ENCODE results near the gene LRGUK.

DNA sequence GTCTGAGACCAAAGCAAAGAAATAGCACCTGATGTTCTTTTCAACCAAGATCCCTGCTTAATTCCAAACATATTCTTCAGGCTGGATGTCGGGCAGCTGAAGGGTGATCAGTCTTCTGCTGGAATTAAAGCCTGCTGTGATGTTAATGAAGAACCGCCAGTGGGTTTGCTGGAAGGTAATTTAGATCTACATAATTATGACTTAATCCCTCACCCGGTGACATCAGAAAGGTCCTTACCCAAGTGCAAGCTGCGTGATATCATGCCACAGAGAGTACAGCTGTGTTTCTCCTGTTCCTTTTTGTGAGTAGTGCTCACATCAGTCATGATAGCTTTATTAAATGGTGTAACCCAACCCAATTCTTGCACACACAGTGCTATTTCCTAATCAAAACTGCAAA, 29.1 kb upstream of the LRGUK start:
- TF ChIP-seq, protein P1, sequence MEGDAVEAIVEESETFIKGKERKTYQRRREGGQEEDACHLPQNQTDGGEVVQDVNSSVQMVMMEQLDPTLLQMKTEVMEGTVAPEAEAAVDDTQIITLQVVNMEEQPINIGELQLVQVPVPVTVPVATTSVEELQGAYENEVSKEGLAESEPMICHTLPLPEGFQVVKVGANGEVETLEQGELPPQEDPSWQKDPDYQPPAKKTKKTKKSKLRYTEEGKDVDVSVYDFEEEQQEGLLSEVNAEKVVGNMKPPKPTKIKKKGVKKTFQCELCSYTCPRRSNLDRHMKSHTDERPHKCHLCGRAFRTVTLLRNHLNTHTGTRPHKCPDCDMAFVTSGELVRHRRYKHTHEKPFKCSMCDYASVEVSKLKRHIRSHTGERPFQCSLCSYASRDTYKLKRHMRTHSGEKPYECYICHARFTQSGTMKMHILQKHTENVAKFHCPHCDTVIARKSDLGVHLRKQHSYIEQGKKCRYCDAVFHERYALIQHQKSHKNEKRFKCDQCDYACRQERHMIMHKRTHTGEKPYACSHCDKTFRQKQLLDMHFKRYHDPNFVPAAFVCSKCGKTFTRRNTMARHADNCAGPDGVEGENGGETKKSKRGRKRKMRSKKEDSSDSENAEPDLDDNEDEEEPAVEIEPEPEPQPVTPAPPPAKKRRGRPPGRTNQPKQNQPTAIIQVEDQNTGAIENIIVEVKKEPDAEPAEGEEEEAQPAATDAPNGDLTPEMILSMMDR (IDR thresholded peaks at IDR 0.05; ENCODE audit: low read length) = no peak
- no peak for TF ChIP-seq EZH2 (IDR thresholded peaks at IDR 0.05; ENCODE audit: borderline replicate concordance, low read length)

All from OCI-LY1 (cell line).